Suprapubic skin (tissue), 4 donors: Measurements from ENCODE around the gene RHOA. TPM values are rescaled to one million over a fixed set of nuclear protein-coding genes. Genes with fewer than 3 reads are reported as not detected.
"Not testable (repeated sequence)": the region's sequence is repeated elsewhere in the genome, so short reads cannot be mapped to it uniquely, and the experiment has no call there.

Experiments
- DNase-seq, 2 donors: peaks; one replicate each; pipeline ENCODE4 v3.0.0-alpha.2; 2019; ENCODE audit warnings: low spot score in 2 of 2
- H3K27ac ChIP-seq: fragments of 200-600 bp; sonication (generic); one replicate; pipeline ENCODE4 v1.5.1; 2019
- H3K27me3 ChIP-seq: fragments of 200-600 bp; sonication (generic); one replicate; pipeline ENCODE4 v1.5.1; 2019
- H3K36me3 ChIP-seq: fragments of 200-600 bp; sonication (generic); one replicate; pipeline ENCODE4 v1.5.1; 2019
- H3K4me1 ChIP-seq: fragments of 200-600 bp; sonication (generic); one replicate; pipeline ENCODE4 v1.5.1; 2019
- H3K4me3 ChIP-seq: fragments of 200-600 bp; sonication (generic); one replicate; pipeline ENCODE4 v1.5.1; 2019; ENCODE audit warnings: mild to moderate bottlenecking
- H3K9me3 ChIP-seq: fragments of 200-600 bp; sonication (generic); one replicate; pipeline ENCODE4 v1.5.1; 2019
- EP300 ChIP-seq: sonication (generic); formaldehyde crosslinking; IDR thresholded peaks from one replicate; pipeline ENCODE4 v1.6.1; 2017; ENCODE audit warnings: antibody characterized with exemption
- POLR2A ChIP-seq, 2 donors: fragments of 450-650 bp; IDR thresholded peaks; one replicate each; pipeline ENCODE4 v1.6.1; 2017; ENCODE audit warnings: antibody characterized with exemption in 2 of 2, mild to moderate bottlenecking in 2 of 2, moderate library complexity in 2 of 2
- POLR2AphosphoS5 ChIP-seq, 3 donors: sonication (generic); formaldehyde crosslinking; IDR thresholded peaks; one replicate each; pipeline ENCODE4 v1.6.1; 2017; ENCODE audit warnings: antibody characterized with exemption in 3 of 3
- WGBS: methylation state at CpG from one replicate; pipeline ENCODE4 v1.1.5; 2018; 5-methylcytosine and 5-hydroxymethylcytosine counted together
- total RNA-seq, 4 donors: library from RNA; depleted of rRNA; stranded (reverse); fragments of >200 nt; gene quantifications; one replicate each; pipeline ENCODE4 v1.1.0, GENCODE V29; 2016
- TF ChIP-seq, protein P1 (sequence below), 2 donors: fragments of 200-600 bp in 1 of 2; fragments of 450-650 bp in 1 of 2; sonication (generic) in 1 of 2; IDR thresholded peaks; one replicate each; pipeline ENCODE4 v1.5.1; 2016 to 2019; ENCODE audit warnings: antibody characterized with exemption in 2 of 2, mild to moderate bottlenecking in 1 of 2, moderate library complexity in 1 of 2

RHOA gene
- total RNA-seq, 4 donors from 2014 or later: 315 to 373 (median 341) TPM

DNA sequence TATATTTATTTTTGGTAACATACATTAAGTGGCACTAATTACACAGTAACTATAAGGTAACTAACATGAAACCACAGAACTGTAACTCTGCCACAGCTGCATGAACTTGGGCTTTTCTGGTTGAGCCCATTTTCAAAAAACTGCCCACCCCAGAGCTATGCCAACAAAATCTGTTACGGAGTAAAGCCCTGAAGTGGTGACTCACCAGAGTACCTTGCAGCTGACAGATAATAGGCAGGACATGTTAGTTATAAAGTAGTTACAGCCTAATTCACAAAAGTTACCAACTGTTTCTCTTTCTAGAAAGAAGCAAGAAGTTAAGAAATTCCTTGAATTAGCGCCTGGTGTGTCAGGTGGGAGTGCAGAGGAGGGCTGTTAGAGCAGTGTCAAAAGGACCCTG is 52.2 kb downstream of the RHOA start:
- no peaks in the 10 kb centered on the region for H3K27me3 ChIP-seq
- WGBS: 81% methylated on average over 2 of the region's 2 CpGs
- no peak for DNase-seq
- TF ChIP-seq EP300 (no peak), POLR2AphosphoS5 (IDR thresholded peaks at IDR 0.05) (no peak), POLR2A (IDR thresholded peaks at IDR 0.05) (no peak)
- TF ChIP-seq, protein P1, sequence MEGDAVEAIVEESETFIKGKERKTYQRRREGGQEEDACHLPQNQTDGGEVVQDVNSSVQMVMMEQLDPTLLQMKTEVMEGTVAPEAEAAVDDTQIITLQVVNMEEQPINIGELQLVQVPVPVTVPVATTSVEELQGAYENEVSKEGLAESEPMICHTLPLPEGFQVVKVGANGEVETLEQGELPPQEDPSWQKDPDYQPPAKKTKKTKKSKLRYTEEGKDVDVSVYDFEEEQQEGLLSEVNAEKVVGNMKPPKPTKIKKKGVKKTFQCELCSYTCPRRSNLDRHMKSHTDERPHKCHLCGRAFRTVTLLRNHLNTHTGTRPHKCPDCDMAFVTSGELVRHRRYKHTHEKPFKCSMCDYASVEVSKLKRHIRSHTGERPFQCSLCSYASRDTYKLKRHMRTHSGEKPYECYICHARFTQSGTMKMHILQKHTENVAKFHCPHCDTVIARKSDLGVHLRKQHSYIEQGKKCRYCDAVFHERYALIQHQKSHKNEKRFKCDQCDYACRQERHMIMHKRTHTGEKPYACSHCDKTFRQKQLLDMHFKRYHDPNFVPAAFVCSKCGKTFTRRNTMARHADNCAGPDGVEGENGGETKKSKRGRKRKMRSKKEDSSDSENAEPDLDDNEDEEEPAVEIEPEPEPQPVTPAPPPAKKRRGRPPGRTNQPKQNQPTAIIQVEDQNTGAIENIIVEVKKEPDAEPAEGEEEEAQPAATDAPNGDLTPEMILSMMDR (IDR thresholded peaks at IDR 0.05): no peak
- peaks cover 55% of the 10 kb centered on the region for H3K36me3 ChIP-seq
- H3K4me1 ChIP-seq: peaks cover 31% of the 10 kb centered on the region
- H3K27ac ChIP-seq: no peak overlapping the region
- no peak overlapping the region for H3K4me3 ChIP-seq
- no peaks in the 10 kb centered on the region for H3K9me3 ChIP-seq

DNA sequence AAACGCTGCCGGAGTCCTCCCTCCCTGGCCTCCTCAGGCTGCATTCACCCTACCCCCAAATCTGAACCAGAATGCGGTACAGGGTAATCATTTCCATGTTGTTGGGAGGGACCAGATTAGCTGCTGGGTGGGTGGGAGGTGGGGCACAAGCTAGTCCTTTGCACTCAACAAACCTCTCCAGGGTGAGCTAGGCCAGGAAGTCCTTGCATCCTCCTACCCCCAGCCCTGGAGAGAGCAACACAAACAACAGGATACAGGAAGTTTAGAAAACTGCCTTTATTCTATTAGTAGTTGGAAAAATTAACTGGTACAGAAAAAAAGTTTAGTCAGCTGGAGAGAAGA is 52.9 kb downstream of the RHOA start:
- WGBS: no CpG with 5 or more reads among the region's 3 CpGs
- H3K9me3 ChIP-seq: no peaks in the 10 kb centered on the region
- DNase-seq: no peak
- peaks cover 31% of the 10 kb centered on the region for H3K4me1 ChIP-seq
- peaks cover 47% of the 10 kb centered on the region for H3K36me3 ChIP-seq
- TF ChIP-seq, protein P1 (IDR thresholded peaks at IDR 0.05): no peak
- TF ChIP-seq POLR2A (IDR thresholded peaks at IDR 0.05): no peak
- no peak for TF ChIP-seq EP300
- TF ChIP-seq POLR2AphosphoS5 (IDR thresholded peaks at IDR 0.05): no peak
- no peaks in the 10 kb centered on the region for H3K27me3 ChIP-seq
- H3K27ac ChIP-seq: peak overlapping the region; percentile 95
- peak overlapping the region; percentile 69 for H3K4me3 ChIP-seq

- peak within 1 kb of the TSS; percentile 95 for H3K27ac ChIP-seq
- peak; percentile 96 to 97 for DNase-seq
- H3K27me3 ChIP-seq: no peaks in the 10 kb centered on the region
- peaks cover 42% of the 10 kb centered on the region for H3K36me3 ChIP-seq
- H3K4me1 ChIP-seq: peaks cover 31% of the 10 kb centered on the region
- H3K9me3 ChIP-seq: no peaks in the 10 kb centered on the region
- TF ChIP-seq POLR2AphosphoS5 (IDR thresholded peaks at IDR 0.05) (peak; percentile 56 to 94 (median 93)), EP300 (no peak), POLR2A (IDR thresholded peaks at IDR 0.05) (peak; percentile 88 to 97)
- TF ChIP-seq, protein P1 (IDR thresholded peaks at IDR 0.05): no peak
- 3% methylated on average over 7 of the region's 46 CpGs for WGBS
- peak within 1 kb of the TSS; percentile 69 for H3K4me3 ChIP-seq
Measured at GRCh38 chr3:49358217-49358883, 53.4 kb downstream of the RHOA start, which contains the start of gene GPX1. Gene GPX1, minus strand, starts transcription at chr3:49358353. Its CDS starts 75 bp downstream, at chr3:49358278.

DNA sequence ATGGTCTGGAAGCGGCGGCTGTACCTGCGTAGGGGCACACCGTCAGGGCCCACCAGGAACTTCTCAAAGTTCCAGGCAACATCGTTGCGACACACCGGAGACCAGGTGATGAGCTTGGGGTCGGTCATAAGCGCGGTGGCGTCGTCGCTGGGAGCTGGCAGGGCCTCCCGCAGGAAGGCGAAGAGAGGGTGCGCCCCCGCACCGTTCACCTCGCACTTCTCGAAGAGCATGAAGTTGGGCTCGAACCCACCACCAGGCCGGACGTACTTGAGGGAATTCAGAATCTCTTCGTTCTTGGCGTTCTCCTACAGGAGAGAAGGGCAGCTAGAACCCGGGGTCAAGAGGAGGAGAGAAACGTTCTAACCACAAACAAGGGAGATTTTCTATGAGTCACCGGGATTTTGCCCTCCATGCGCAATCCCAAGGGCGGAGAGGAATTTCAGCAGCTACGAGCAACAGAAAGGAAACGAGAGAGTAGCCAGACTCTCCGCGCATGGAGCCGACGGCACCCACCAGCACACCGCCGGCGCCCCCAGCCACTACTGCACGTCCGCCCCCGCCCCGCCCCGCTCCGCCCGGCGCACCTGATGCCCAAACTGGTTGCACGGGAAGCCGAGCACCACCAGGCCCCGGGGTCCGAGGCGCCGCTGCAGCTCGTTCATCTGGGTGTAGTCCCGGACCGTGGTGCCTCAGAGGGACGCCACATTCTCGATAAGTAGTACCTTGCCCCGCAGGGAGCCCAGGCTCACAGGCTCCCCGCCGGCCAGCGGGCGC is 54.1 kb downstream of the RHOA start:
- H3K9me3 ChIP-seq, H3K27me3 ChIP-seq: not testable (repeated sequence)
- WGBS: 2% methylated on average over 30 of the region's 63 CpGs
- Histone ChIP-seq H3K4me3 (peak overlapping the region; percentile 69), H3K36me3 (peaks cover 35% of the 10 kb centered on the region), H3K27ac (peak overlapping the region; percentile 95), H3K4me1 (peaks cover 33% of the 10 kb centered on the region)
- peak; percentile 83 to 84 for DNase-seq

DNA sequence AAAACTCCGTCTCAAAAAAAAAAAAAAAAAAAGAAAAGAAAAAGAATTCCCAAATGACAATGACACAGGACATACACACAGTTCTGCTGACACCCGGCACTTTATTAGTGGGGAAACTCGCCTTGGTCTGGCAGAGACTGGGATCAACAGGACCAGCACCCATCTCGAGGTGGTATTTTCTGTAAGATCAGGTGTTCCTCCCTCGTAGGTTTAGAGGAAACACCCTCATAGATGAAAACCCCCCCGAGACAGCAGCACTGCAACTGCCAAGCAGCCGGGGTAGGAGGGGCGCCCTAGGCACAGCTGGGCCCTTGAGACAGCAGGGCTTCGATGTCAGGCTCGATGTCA is 54.7 kb downstream of the RHOA start:
- not testable (repeated sequence) for H3K9me3 ChIP-seq, H3K27me3 ChIP-seq, DNase-seq
- 27% methylated on average over 8 of the region's 10 CpGs for WGBS
- Histone ChIP-seq H3K4me1 (peaks cover 39% of the 10 kb centered on the region), H3K36me3 (peaks cover 29% of the 10 kb centered on the region), H3K4me3 (peak overlapping the region; percentile 69), H3K27ac (peak overlapping the region; percentile 95)

DNA sequence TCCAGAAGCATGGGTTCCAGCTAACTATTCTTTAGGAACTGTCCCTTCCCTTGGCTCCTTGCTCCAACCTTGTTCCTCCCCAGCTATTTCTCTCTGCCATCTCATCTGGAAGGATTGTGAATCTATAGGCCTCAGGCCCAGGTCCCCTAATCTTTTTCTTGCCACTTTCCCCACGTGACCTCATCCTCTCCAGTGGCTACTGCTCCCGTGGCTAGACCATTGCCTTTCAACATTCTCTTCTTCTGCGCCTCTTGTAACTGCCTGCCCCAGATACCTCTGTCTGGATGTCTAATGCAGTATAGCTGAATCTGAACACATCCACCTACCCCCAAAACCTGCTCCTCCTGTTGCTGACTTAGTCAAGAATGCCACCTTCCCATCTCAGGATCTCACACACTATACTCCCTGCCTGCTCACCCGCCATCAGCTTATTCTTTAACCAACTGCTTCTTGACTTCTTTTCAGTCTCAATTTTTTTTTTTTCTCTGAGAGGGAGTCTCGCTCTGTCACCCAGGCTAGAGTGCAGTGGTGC is 58.8 kb downstream of the RHOA start:
- no peaks in the 10 kb centered on the region for H3K9me3 ChIP-seq
- H3K27me3 ChIP-seq: no peaks in the 10 kb centered on the region
- peaks cover 44% of the 10 kb centered on the region for H3K4me1 ChIP-seq
- TF ChIP-seq EP300 (no peak), POLR2AphosphoS5 (IDR thresholded peaks at IDR 0.05) (no peak), POLR2A (IDR thresholded peaks at IDR 0.05) (no peak)
- TF ChIP-seq, protein P1 (IDR thresholded peaks at IDR 0.05): no peak
- H3K36me3 ChIP-seq: no peaks in the 10 kb centered on the region
- no peak overlapping the region for H3K4me3 ChIP-seq
- DNase-seq: no peak
- H3K27ac ChIP-seq: peak overlapping the region; percentile 73
- 81% methylated on average over 5 of the region's 5 CpGs for WGBS
